AG04450 (cell line): ENCODE measurements around the gene SLC24A3. TPM values are rescaled to one million over a fixed set of nuclear protein-coding genes. Genes with fewer than 3 reads are reported as not detected.

ENCODE experiments used
- CTCF ChIA-PET: fragments of 300-600, 350-600 bp; formaldehyde crosslinking; extraction: SDS; loops from one replicate; lab custom pipeline; 2022; ENCODE audit warnings: antibody characterized with exemption, inconsistent platforms; lab: Charles Lee
- POLR2A ChIA-PET: fragments of 350-600 bp; formaldehyde crosslinking; extraction: SDS; loops from one replicate; lab custom pipeline; 2021; ENCODE audit warnings: antibody characterized with exemption, inconsistent platforms; lab: Yijun Ruan, JAX
- DNase-seq: peaks from one replicate; pipeline ENCODE4 v3.0.0-alpha.2; 2011; ENCODE audit warnings: low read depth, low spot score
- H3K27ac ChIP-seq: one replicate; pipeline ENCODE4 v1.5.1; 2012; ENCODE audit warnings: low read depth, low read length, control low read depth
- H3K27me3 ChIP-seq: one replicate; pipeline ENCODE4 v1.6.0; 2012; ENCODE audit warnings: low read length; ENCODE audit not compliant: control insufficient read depth, insufficient read depth
- H3K4me3 ChIP-seq: 2 replicates; pipeline ENCODE4 v1.5.1; 2011; ENCODE audit warnings: mild to moderate bottlenecking, low read depth, low read length, control low read depth
- H3K9me3 ChIP-seq: 2 replicates; pipeline ENCODE4 v1.5.1; 2012; ENCODE audit warnings: low read length; ENCODE audit not compliant: control insufficient read depth, insufficient read depth
- polyA plus RNA-seq: library from polyadenylated mRNA; depleted of rRNA; stranded (reverse); fragments of >200 nt; gene quantifications from 2 replicates; pipeline ENCODE4 v1.2.3, GENCODE V29; 2011
- TF ChIP-seq, protein P1 (sequence below): IDR thresholded peaks from 2 replicates; pipeline ENCODE4 v1.5.1; 2011; ENCODE audit warnings: low read depth, low read length, control low read depth, inconsistent platforms

Gene SLC24A3
- polyA plus RNA-seq, 1 experiment = not detected

DNA sequence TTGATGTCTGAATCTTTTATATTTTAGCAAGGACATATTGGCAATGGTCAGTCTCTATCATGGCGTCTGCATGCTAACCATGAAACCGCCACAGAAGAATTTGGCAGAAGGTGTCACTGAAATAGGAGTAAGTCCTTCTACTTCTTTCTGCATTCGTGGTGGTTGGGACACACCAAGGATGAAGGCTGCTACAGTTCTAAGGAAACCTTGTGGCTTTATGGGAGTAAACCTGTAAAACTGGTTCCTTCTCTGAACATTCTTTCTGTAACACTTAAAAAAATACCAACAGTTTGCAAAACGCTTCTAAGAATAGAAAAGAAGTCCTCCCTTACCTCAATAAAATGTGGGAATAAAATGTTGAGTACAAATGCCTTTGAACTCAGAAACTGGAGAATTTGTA lies 195.3 kb downstream of the SLC24A3 start:
- Histone ChIP-seq H3K27me3 (no peaks in the 10 kb centered on the region), H3K27ac (no peak overlapping the region), H3K4me3 (no peak overlapping the region), H3K9me3 (peaks cover 13% of the 10 kb centered on the region)
- ChIA-PET POLR2A (no interaction called here), CTCF (no interaction called here)
- TF ChIP-seq, protein P1, sequence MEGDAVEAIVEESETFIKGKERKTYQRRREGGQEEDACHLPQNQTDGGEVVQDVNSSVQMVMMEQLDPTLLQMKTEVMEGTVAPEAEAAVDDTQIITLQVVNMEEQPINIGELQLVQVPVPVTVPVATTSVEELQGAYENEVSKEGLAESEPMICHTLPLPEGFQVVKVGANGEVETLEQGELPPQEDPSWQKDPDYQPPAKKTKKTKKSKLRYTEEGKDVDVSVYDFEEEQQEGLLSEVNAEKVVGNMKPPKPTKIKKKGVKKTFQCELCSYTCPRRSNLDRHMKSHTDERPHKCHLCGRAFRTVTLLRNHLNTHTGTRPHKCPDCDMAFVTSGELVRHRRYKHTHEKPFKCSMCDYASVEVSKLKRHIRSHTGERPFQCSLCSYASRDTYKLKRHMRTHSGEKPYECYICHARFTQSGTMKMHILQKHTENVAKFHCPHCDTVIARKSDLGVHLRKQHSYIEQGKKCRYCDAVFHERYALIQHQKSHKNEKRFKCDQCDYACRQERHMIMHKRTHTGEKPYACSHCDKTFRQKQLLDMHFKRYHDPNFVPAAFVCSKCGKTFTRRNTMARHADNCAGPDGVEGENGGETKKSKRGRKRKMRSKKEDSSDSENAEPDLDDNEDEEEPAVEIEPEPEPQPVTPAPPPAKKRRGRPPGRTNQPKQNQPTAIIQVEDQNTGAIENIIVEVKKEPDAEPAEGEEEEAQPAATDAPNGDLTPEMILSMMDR = no peak
- DNase-seq = no peak

DNA sequence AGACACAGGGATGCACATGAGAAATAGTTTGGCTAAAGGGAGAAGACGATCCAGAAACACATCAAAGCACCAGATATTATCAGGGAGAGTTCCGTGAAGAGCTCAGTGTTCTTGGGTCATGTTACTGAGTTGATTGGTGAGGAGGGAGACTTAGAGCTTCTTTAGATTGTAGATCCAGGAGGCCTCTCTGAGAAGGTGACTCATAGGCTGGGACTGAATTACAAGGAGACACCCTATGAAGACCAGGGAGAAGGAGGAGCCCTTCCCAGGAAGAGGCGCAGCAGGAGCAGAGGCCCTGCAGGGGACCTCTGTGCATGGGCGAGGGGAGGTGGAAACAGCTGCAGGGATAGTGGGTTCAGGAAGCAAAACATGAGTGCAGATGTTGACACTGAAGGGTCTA lies 196.5 kb downstream of the SLC24A3 start:
- TF ChIP-seq, protein P1 = no peak
- peaks cover 13% of the 10 kb centered on the region for H3K9me3 ChIP-seq
- ChIA-PET CTCF (no interaction called here), POLR2A (no interaction called here)
- H3K27me3 ChIP-seq = no peaks in the 10 kb centered on the region
- no peak overlapping the region for H3K4me3 ChIP-seq
- DNase-seq = no peak
- no peak overlapping the region for H3K27ac ChIP-seq

GRCh38 chr20:19411811-19412210 lies 199.4 kb downstream of the SLC24A3 start:
- TF ChIP-seq, protein P1 = no peak
- Histone ChIP-seq H3K27me3 (no peaks in the 10 kb centered on the region), H3K9me3 (peaks cover 9% of the 10 kb centered on the region), H3K27ac (no peak overlapping the region), H3K4me3 (no peak overlapping the region)
- ChIA-PET CTCF (no interaction called here), POLR2A (no interaction called here)
- no peak for DNase-seq

DNA sequence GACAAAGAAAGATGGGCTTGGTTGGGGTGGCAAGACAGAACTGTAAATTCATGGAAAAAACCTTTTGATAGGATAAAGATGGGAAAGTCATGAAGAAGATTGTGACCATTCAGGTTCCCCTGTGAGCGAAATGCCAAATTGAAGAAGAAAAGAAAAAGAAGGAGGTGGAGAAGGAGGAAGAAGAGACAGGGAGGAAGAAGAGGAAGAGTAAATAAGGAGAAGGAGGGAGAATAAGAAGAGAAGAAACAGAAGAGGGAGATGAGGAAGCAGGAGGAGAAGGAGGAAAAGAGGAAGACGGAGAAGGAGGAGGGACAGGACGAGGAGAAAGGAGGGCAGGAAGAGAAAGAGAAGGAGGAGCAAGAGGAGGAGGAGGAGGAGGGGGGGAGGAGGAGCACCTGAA lies 199.8 kb downstream of the SLC24A3 start:
- H3K27me3 ChIP-seq = no peaks in the 10 kb centered on the region
- TF ChIP-seq, protein P1 = no peak
- no peak for DNase-seq
- POLR2A ChIA-PET = no interaction called here
- H3K9me3 ChIP-seq = peaks cover 9% of the 10 kb centered on the region
- H3K4me3 ChIP-seq = no peak overlapping the region
- no peak overlapping the region for H3K27ac ChIP-seq
- CTCF ChIA-PET = no interaction called here

DNA sequence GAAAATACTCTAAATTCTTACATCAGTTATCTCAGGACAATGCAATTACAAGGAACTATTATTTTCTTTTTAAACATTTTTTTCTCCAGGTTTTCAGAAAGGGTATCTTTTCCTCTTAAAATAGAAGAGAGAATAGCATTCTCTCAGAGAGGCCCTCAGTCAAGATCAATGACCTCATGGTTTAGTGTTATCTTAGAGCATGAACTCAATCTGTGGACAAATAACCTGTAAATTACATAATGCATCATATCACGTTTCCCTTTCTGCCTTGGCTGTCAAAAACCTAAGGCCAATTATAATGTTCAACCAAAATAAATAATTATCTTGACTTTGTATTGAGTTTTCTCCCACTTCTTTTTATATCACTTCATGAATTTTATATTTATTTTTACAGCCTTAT lies 202.2 kb downstream of the SLC24A3 start:
- H3K27me3 ChIP-seq = no peaks in the 10 kb centered on the region
- ChIA-PET POLR2A (no interaction called here), CTCF (no interaction called here)
- peaks cover 5% of the 10 kb centered on the region for H3K9me3 ChIP-seq
- no peak for DNase-seq
- H3K27ac ChIP-seq = no peak overlapping the region
- H3K4me3 ChIP-seq = no peak overlapping the region
- TF ChIP-seq, protein P1 = no peak
